K562 (cell line): Measurements from ENCODE around the gene APLF. TPM values are rescaled to one million over a fixed set of nuclear protein-coding genes. Genes with fewer than 3 reads are reported as not detected.

Experiments used
- ATAC-seq: fragments of 200-7000 bp; cut with Tn5 transposase; 3 replicates; pipeline ENCODE4 v1.9.1; 2020; ENCODE audit warnings: moderate library complexity
- BruUV-seq: library from RNA; stranded (reverse); fragments of 400-500 nt; replicated peaks from 2 replicates; lab custom pipeline; 2021; lab: Mats Ljungman, UMichigan
- CTCF ChIA-PET: fragments of 300-600 bp; formaldehyde crosslinking; extraction: SDS; loops from one replicate; lab custom pipeline; 2021; ENCODE audit warnings: low intra/inter-chr PET ratio; lab: Yijun Ruan, JAX
- POLR2A ChIA-PET: fragments of 300-600, 350-650 bp; sonication (Branson Sonifier 250); formaldehyde crosslinking; extraction: SDS; loops from one replicate; lab custom pipeline; 2021; ENCODE audit warnings: antibody characterized with exemption, inconsistent platforms; lab: Yijun Ruan, JAX
- DNase-seq, 4 experiments: peaks; one replicate each; pipeline versions ENCODE4 v3.0.0 to v3.0.0-alpha.2; 2011 to 2018; ENCODE audit warnings: low spot score in 3 of 4, mixed read lengths in 3 of 4; ENCODE audit errors: extremely low read depth in 1 of 4
- FAIRE-seq: peaks from 2 replicates; lab custom pipeline; 2011; peaks lifted over from hg19 to GRCh38; lab: Jason Lieb, UNC
- H2AFZ ChIP-seq: 2 replicates; pipeline ENCODE4 v1.6.0; 2011; ENCODE audit warnings: low read depth, low read length, control low read depth, inconsistent platforms
- H3K27ac ChIP-seq: fragments of 200-600 bp; 3 replicates; pipeline ENCODE4 v1.8.0; 2011; ENCODE audit warnings: low read depth, mild to moderate bottlenecking, control low read depth, inconsistent platforms, low read length, moderate library complexity, mixed read lengths; ENCODE audit errors: extremely low read depth
- H3K27me3 ChIP-seq, 2 experiments: fragments of 300-600 bp in 1 of 2; 2 replicates in 1 of 2; 3 replicates in 1 of 2; pipeline versions ENCODE4 v1.6.0 to v1.8.0; 2011; ENCODE audit warnings: inconsistent platforms in 2 of 2, low read length in 2 of 2, mild to moderate bottlenecking in 1 of 2, mixed read lengths in 1 of 2, moderate library complexity in 1 of 2; ENCODE audit not compliant: control insufficient read depth in 2 of 2, insufficient read depth in 2 of 2
- H3K36me3 ChIP-seq: fragments of 300-600 bp; 3 replicates; pipeline ENCODE4 v1.8.0; 2011; ENCODE audit warnings: mild to moderate bottlenecking, low read length, inconsistent platforms; ENCODE audit not compliant: control insufficient read depth, insufficient read depth
- H3K4me1 ChIP-seq, 2 experiments: fragments of 200-600 bp in 1 of 2; replicated peaks in 1 of 2; 2 replicates in 1 of 2; 3 replicates in 1 of 2; pipeline versions ENCODE4 v1.5.1 to v1.8.0; 2011; ENCODE audit warnings: inconsistent platforms in 2 of 2, low read length in 2 of 2, mild to moderate bottlenecking in 1 of 2, mixed read lengths in 1 of 2, moderate library complexity in 1 of 2; ENCODE audit not compliant: control insufficient read depth in 2 of 2, insufficient read depth in 2 of 2
- H3K4me2 ChIP-seq: 2 replicates; pipeline ENCODE4 v1.6.1; 2011; ENCODE audit warnings: low read length, control low read depth, inconsistent platforms, mixed read lengths; ENCODE audit not compliant: insufficient read depth
- H3K4me3 ChIP-seq: fragments of 200-600 bp; sonication (generic), shearing (Covaris generic); 2 replicates; pipeline ENCODE4 v1.5.1; 2016; ENCODE audit warnings: control low read depth, inconsistent platforms
- H3K79me2 ChIP-seq: fragments of 200-600 bp; 3 replicates; pipeline ENCODE4 v1.8.0; 2011; ENCODE audit warnings: low read length, inconsistent platforms; ENCODE audit not compliant: control insufficient read depth, insufficient read depth
- H3K9ac ChIP-seq, 2 experiments: 2 replicates each; pipeline versions ENCODE4 v1.6.0 to v1.6.1; 2011; ENCODE audit warnings: low read depth in 2 of 2, low read length in 2 of 2, control low read depth in 1 of 2, inconsistent platforms in 1 of 2, mild to moderate bottlenecking in 1 of 2, mixed read lengths in 1 of 2; ENCODE audit not compliant: insufficient read depth in 1 of 2
- H3K9me1 ChIP-seq: one replicate; pipeline ENCODE4 v1.6.0; 2011; ENCODE audit warnings: inconsistent platforms, mild to moderate bottlenecking, low read length, moderate library complexity; ENCODE audit not compliant: control insufficient read depth, insufficient read depth
- H3K9me3 ChIP-seq: replicated peaks from 2 replicates; pipeline ENCODE4 v1.5.1; 2011; ENCODE audit warnings: low read depth, low read length, inconsistent platforms; ENCODE audit not compliant: control insufficient read depth, insufficient read depth
- H4K20me1 ChIP-seq: replicated peaks from 2 replicates; pipeline ENCODE4 v1.6.1; 2011; ENCODE audit warnings: low read length, inconsistent platforms, mixed read lengths; ENCODE audit not compliant: control insufficient read depth, insufficient read depth
- MAFK ChIP-seq: IDR thresholded peaks from 2 replicates; pipeline ENCODE4 v1.6.1; 2011; ENCODE audit warnings: low read length, improper control_type of control experiment
- MEF2D ChIP-seq: conservative IDR thresholded peaks from 2 replicates; pipeline ENCODE4 v1.6.1; 2016; ENCODE audit warnings: low read depth, missing genetic modification characterization, missing compliant biosample characterization
- NR2F6 ChIP-seq: fragments of 450-650 bp; formaldehyde crosslinking; IDR thresholded peaks from 2 replicates; pipeline ENCODE4 v1.4.0; 2020; ENCODE audit warnings: mild to moderate bottlenecking
- RREB1 ChIP-seq: fragments of 250-450 bp; sonication (Bioruptor Pico); IDR thresholded peaks from 2 replicates; pipeline ENCODE4 v1.4.0; 2020
- SMARCA4 ChIP-seq: fragments of 450-650 bp; IDR thresholded peaks from 2 replicates; pipeline ENCODE4 v1.6.1; 2016
- STAT6 ChIP-seq: sonication (generic); formaldehyde crosslinking; IDR thresholded peaks from 2 replicates; pipeline ENCODE4 v1.8.1; 2023; ENCODE audit warnings: mild to moderate bottlenecking, missing genetic modification reagents
- TEAD1 ChIP-seq, 2 experiments: fragments of 450-650 bp in 1 of 2; sonication (generic) in 1 of 2; formaldehyde crosslinking; IDR thresholded peaks; 2 replicates each; pipeline versions ENCODE4 v1.4.0 to v1.8.0; 2020 to 2022; ENCODE audit warnings: mild to moderate bottlenecking in 2 of 2, missing genetic modification reagents in 1 of 2
- ZKSCAN1 ChIP-seq: fragments of 150-350 bp; IDR thresholded peaks from 2 replicates; pipeline ENCODE4 v1.6.1; 2016; ENCODE audit warnings: low read depth, low read length
- ZNF239 ChIP-seq: fragments of 250-450 bp; sonication (Bioruptor Pico); IDR thresholded peaks from 2 replicates; pipeline ENCODE4 v1.4.0; 2020; ENCODE audit warnings: mild to moderate bottlenecking
- WGBS: fragments of 100-300 bp; shearing (Covaris generic); methylation state at CpG from one replicate; pipeline ENCODE4 v1.1.6; 2016; ENCODE audit warnings: low coverage, mixed read lengths; ENCODE audit not compliant: insufficient coverage; ENCODE audit errors: missing lambda C conversion rate; 5-methylcytosine and 5-hydroxymethylcytosine counted together
- in situ Hi-C: fragments of 300-500 bp; cut with MboI; formaldehyde crosslinking; loops from 4 replicates; pipeline ENCODE4 v1.15.0; 2018; ENCODE audit warnings: inconsistent platforms, mixed read lengths
- intact Hi-C: fragments of 100-400 bp; cut with micrococcal nuclease; formaldehyde crosslinking; loops from 2 replicates; pipeline ENCODE4 v1.14.2; 2022
- polyA plus RNA-seq, 8 experiments: library from polyadenylated mRNA; depleted of rRNA in 4 of 8; stranded (reverse) in 5 of 8; unstranded in 3 of 8; fragments of >200 nt; fragmentation: Nextera tagmentation in 2 of 8; fragmentation: Illumina TruSeq in 1 of 8; extraction: Ambion mirVana in 2 of 8; extraction: Trizol in 1 of 8; gene quantifications; 2 replicates each; pipeline versions ENCODE4 v1.2.1 to v1.2.3, GENCODE V29; 2011 to 2014; ENCODE audit warnings: inconsistent platforms in 1 of 8, missing spikeins in 1 of 8
- total RNA-seq, 7 experiments: library from RNA; depleted of rRNA in 6 of 7; stranded (reverse); fragments of >200 nt in 6 of 7; fragmentation: Illumina TruSeq in 2 of 7; extraction: Trizol in 2 of 7; gene quantifications; 2 replicates each; pipeline versions ENCODE4 v1.2.1 to v1.2.3, GENCODE V29; 2011 to 2021; ENCODE audit warnings: low replicate concordance in 1 of 7
- TF ChIP-seq, protein P1 (sequence below), 3 experiments: IDR thresholded peaks in 2 of 3; conservative IDR thresholded peaks in 1 of 3; 2 replicates each; pipeline ENCODE4 v1.5.1; 2011 to 2012; ENCODE audit warnings: low read length in 3 of 3, mild to moderate bottlenecking in 3 of 3, control low read depth in 2 of 3, improper control_type of control experiment in 1 of 3, inconsistent platforms in 1 of 3, low read depth in 1 of 3, mixed read lengths in 1 of 3, moderate library complexity in 1 of 3; ENCODE audit not compliant: insufficient read depth in 2 of 3

Gene APLF
- total and polyA plus RNA-seq, 9 of the 15 experiments (the other 6 are each of a cell fraction or from before 2014, with no cell fraction given) = 0.07 to 1.1 (median 0.71) TPM

- DNase-seq (peak; percentile 75 to 78 (median 76)), ATAC-seq (peak; percentile 86), FAIRE-seq (peak; percentile 86)
- Histone ChIP-seq H4K20me1 (no peaks in the 10 kb centered on the region), H3K4me3 (no peak overlapping the region), H3K9me3 (no peaks in the 10 kb centered on the region), H3K79me2 (no peaks in the 10 kb centered on the region), H3K9ac (no peak overlapping the region), H3K36me3 (no peaks in the 10 kb centered on the region), H3K9me1 (no peaks in the 10 kb centered on the region), H3K4me2 (no peak overlapping the region), H3K27ac (no peak overlapping the region), H3K4me1 (peaks cover 5 to 17% of the 10 kb centered on the region in 2 experiments; a peak in 3 of 5 replicates), H3K27me3 (no peaks in the 10 kb centered on the region), H2AFZ (peak overlapping the region; percentile 81)
- intact Hi-C loops (loop anchor here (5.0 to 10.0 kb wide), 3 partner anchors 60 to 120 kb away; no protein-coding TSS in a partner anchor), in situ Hi-C loops (no loop called here)
- no TSS peak for BruUV-seq
- ChIA-PET CTCF (interaction anchor here (1.0 kb wide), 1 partner anchor 9 kb away, joined by 3 read pairs; no protein-coding TSS in a partner anchor), POLR2A (interaction anchor here (0.6 to 1.5 kb wide), 7 partner anchors 18 to 325 kb away, joined by 3 to 4 read pairs (median 3); no protein-coding TSS in a partner anchor)
- 2% methylated on average over 5 of the region's 5 CpGs for WGBS
- TF ChIP-seq TEAD1 (CRISPR knock-in tag; IDR thresholded peaks at IDR 0.05) (no peak), MEF2D (no peak), NR2F6 (CRISPR knock-in tag) (no peak), SMARCA4 (peak; percentile 26; the same call in 1 of the 2 replicates), RREB1 (CRISPR knock-in tag) (no peak), ZNF239 (CRISPR knock-in tag) (no peak), STAT6 (CRISPR knock-in tag) (no peak), ZKSCAN1 (no peak), MAFK (no peak)
- TF ChIP-seq, protein P1, sequence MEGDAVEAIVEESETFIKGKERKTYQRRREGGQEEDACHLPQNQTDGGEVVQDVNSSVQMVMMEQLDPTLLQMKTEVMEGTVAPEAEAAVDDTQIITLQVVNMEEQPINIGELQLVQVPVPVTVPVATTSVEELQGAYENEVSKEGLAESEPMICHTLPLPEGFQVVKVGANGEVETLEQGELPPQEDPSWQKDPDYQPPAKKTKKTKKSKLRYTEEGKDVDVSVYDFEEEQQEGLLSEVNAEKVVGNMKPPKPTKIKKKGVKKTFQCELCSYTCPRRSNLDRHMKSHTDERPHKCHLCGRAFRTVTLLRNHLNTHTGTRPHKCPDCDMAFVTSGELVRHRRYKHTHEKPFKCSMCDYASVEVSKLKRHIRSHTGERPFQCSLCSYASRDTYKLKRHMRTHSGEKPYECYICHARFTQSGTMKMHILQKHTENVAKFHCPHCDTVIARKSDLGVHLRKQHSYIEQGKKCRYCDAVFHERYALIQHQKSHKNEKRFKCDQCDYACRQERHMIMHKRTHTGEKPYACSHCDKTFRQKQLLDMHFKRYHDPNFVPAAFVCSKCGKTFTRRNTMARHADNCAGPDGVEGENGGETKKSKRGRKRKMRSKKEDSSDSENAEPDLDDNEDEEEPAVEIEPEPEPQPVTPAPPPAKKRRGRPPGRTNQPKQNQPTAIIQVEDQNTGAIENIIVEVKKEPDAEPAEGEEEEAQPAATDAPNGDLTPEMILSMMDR (IDR thresholded peaks at IDR 0.05 in 2 of 3, conservative IDR thresholded peaks at IDR 0.05 in 1 of 3; ENCODE audit: insufficient read depth in 2 of 3, low read depth in 1 of 3, low read length in 3 of 3) = peak; percentile 72 to 91 (median 80)
These were observed 127.5 kb downstream of the APLF start for GRCh38 chr2:68594674-68595492.
